Uterus (tissue), 4 donors: Measurements from ENCODE around the gene FILIP1L. TPM values are rescaled to one million over a fixed set of nuclear protein-coding genes. Genes with fewer than 3 reads are reported as not detected.

Source experiments
- DNase-seq, 2 donors: peaks; one replicate each; pipeline ENCODE4 v3.0.0-alpha.2; 2019 to 2020
- H3K27ac ChIP-seq, 2 donors: fragments of 200-600 bp; sonication (generic); 1 replicate in 1 of 2; 2 replicates in 1 of 2; pipeline ENCODE4 v1.5.1; 2016 to 2018
- H3K27me3 ChIP-seq, 2 donors: fragments of 200-600 bp; sonication (generic); one replicate each; pipeline ENCODE4 v1.5.1; 2018 to 2019; ENCODE audit warnings: control low read depth in 1 of 2
- H3K36me3 ChIP-seq, 2 donors: fragments of 200-600 bp; sonication (generic); one replicate each; pipeline ENCODE4 v1.5.1; 2019; ENCODE audit warnings: control low read depth in 1 of 2
- H3K4me1 ChIP-seq, 2 donors: fragments of 200-600 bp; sonication (generic); one replicate each; pipeline ENCODE4 v1.5.1; 2018 to 2019; ENCODE audit warnings: control low read depth in 1 of 2
- H3K4me3 ChIP-seq, 2 donors: fragments of 200-600 bp; sonication (generic); 1 replicate in 1 of 2; 2 replicates in 1 of 2; pipeline ENCODE4 v1.5.1; 2018 to 2019; ENCODE audit warnings: mild to moderate bottlenecking in 1 of 2
- H3K9me3 ChIP-seq, 2 donors: fragments of 200-600 bp; sonication (generic); one replicate each; pipeline ENCODE4 v1.5.1; 2019; ENCODE audit warnings: control low read depth in 1 of 2
- POLR2A ChIP-seq, 2 donors: fragments of 450-650 bp; IDR thresholded peaks; one replicate each; pipeline ENCODE4 v1.6.1; 2016; ENCODE audit warnings: antibody characterized with exemption in 2 of 2, mild to moderate bottlenecking in 1 of 2, moderate library complexity in 1 of 2
- intact Hi-C: fragments of 100-400 bp; cut with DNase I; formaldehyde crosslinking; loops from one replicate; pipeline ENCODE4 v1.15.1; 2023; ENCODE audit warnings: low total_unique reads
- total RNA-seq, 4 donors: library from RNA; depleted of rRNA in 3 of 4; stranded (reverse); fragments of >200 nt in 3 of 4; gene quantifications; one replicate each; pipeline versions ENCODE4 v1.1.0 to v1.2.4, GENCODE V29; 2014 to 2023
- TF ChIP-seq, protein P1 (sequence below), 4 experiments: fragments of 200-600 bp in 2 of 4; fragments of 450-650 bp in 2 of 4; sonication (generic) in 2 of 4; IDR thresholded peaks; one replicate each; pipeline ENCODE4 v1.5.1; 2016 to 2019; ENCODE audit warnings: antibody characterized with exemption in 4 of 4, mild to moderate bottlenecking in 2 of 4, moderate library complexity in 1 of 4
- donor health status: DM: yes; HTN: yes; CAD: no.

FILIP1L gene
- total RNA-seq, 4 donors from 2014 or later: 48.5 to 99.1 (median 66.3) TPM

DNA sequence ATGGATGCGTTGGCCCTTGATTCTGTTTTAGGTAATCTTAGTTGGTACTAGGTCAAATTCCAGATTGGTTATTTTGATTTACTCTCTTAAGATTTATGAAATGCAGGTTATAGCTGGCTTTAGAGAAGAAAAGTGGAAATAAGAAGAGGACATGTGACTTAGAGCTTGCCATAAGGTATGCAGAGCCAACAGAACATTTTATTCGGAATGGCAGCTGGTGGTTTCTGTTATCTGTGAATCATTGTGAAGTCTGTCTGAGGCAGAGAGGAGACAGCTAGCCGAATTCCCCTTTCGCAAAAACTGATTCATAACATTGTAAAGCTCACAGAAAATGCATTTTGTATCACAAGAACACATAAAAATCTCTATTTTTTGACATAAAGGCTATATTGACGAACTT is 82.1 kb downstream of the FILIP1L start:
- H3K27ac ChIP-seq: no peak overlapping the region
- DNase-seq: no peak
- intact Hi-C loops: no loop called here
- TF ChIP-seq POLR2A (IDR thresholded peaks at IDR 0.05): no peak
- TF ChIP-seq, protein P1, sequence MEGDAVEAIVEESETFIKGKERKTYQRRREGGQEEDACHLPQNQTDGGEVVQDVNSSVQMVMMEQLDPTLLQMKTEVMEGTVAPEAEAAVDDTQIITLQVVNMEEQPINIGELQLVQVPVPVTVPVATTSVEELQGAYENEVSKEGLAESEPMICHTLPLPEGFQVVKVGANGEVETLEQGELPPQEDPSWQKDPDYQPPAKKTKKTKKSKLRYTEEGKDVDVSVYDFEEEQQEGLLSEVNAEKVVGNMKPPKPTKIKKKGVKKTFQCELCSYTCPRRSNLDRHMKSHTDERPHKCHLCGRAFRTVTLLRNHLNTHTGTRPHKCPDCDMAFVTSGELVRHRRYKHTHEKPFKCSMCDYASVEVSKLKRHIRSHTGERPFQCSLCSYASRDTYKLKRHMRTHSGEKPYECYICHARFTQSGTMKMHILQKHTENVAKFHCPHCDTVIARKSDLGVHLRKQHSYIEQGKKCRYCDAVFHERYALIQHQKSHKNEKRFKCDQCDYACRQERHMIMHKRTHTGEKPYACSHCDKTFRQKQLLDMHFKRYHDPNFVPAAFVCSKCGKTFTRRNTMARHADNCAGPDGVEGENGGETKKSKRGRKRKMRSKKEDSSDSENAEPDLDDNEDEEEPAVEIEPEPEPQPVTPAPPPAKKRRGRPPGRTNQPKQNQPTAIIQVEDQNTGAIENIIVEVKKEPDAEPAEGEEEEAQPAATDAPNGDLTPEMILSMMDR (IDR thresholded peaks at IDR 0.05): no peak
- H3K9me3 ChIP-seq: no peaks in the 10 kb centered on the region
- H3K27me3 ChIP-seq: no peaks in the 10 kb centered on the region
- no peak overlapping the region for H3K4me3 ChIP-seq
- no peaks in the 10 kb centered on the region for H3K36me3 ChIP-seq
- no peaks in the 10 kb centered on the region for H3K4me1 ChIP-seq

- H3K36me3 ChIP-seq: no peaks in the 10 kb centered on the region
- H3K27me3 ChIP-seq: no peaks in the 10 kb centered on the region
- no peak overlapping the region for H3K4me3 ChIP-seq
- intact Hi-C loops: no loop called here
- no peaks in the 10 kb centered on the region for H3K4me1 ChIP-seq
- DNase-seq: no peak
- H3K27ac ChIP-seq: no peak overlapping the region
- H3K9me3 ChIP-seq: no peaks in the 10 kb centered on the region
- no peak for TF ChIP-seq POLR2A (IDR thresholded peaks at IDR 0.05)
- TF ChIP-seq, protein P1 (IDR thresholded peaks at IDR 0.05): no peak
These were observed 83.3 kb downstream of the FILIP1L start for GRCh38 chr3:100030914-100031425.

GRCh38 chr3:100030346-100030745 is 84.0 kb downstream of the FILIP1L start:
- Histone ChIP-seq H3K9me3 (no peaks in the 10 kb centered on the region), H3K4me3 (no peak overlapping the region), H3K27me3 (no peaks in the 10 kb centered on the region), H3K4me1 (no peaks in the 10 kb centered on the region), H3K27ac (no peak overlapping the region), H3K36me3 (no peaks in the 10 kb centered on the region)
- no peak for TF ChIP-seq POLR2A (IDR thresholded peaks at IDR 0.05)
- intact Hi-C loops: no loop called here
- DNase-seq: no peak

GRCh38 chr3:100029689-100030088 is 84.6 kb downstream of the FILIP1L start:
- Histone ChIP-seq H3K27ac (no peak overlapping the region), H3K4me3 (no peak overlapping the region), H3K36me3 (no peaks in the 10 kb centered on the region), H3K27me3 (no peaks in the 10 kb centered on the region), H3K9me3 (no peaks in the 10 kb centered on the region), H3K4me1 (no peaks in the 10 kb centered on the region)
- intact Hi-C loops: no loop called here
- no peak for DNase-seq
- no peak for TF ChIP-seq POLR2A (IDR thresholded peaks at IDR 0.05)
- TF ChIP-seq, protein P1 (IDR thresholded peaks at IDR 0.05): no peak

DNA sequence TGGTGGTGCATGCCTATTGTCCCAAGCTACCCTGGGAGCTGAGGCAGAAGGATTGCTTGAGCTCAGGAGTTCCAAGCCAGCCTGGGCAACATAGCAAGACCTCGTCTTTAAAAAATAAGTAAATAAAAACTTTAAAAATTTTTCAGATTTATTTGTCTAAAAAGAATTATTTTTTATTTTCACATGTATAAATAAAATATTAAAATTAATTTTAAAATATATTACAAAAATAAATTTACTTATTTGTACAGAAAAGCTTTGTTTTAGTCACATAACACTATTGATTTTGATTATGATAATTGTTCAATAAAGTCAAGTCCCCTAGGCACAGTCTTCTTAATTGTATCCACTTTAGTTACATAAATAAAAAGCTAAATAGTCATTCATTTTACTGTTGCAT is 85.2 kb downstream of the FILIP1L start:
- no peaks in the 10 kb centered on the region for H3K4me1 ChIP-seq
- no peak for TF ChIP-seq POLR2A (IDR thresholded peaks at IDR 0.05)
- TF ChIP-seq, protein P1 (IDR thresholded peaks at IDR 0.05): no peak
- intact Hi-C loops: no loop called here
- no peaks in the 10 kb centered on the region for H3K9me3 ChIP-seq
- no peaks in the 10 kb centered on the region for H3K36me3 ChIP-seq
- no peak for DNase-seq
- H3K4me3 ChIP-seq: no peak overlapping the region
- no peak overlapping the region for H3K27ac ChIP-seq
- H3K27me3 ChIP-seq: no peaks in the 10 kb centered on the region

- Histone ChIP-seq H3K4me3 (no peak overlapping the region), H3K27me3 (no peaks in the 10 kb centered on the region), H3K27ac (no peak overlapping the region), H3K4me1 (peaks cover 0 to 8% of the 10 kb centered on the region in 2 donors), H3K9me3 (no peaks in the 10 kb centered on the region), H3K36me3 (no peaks in the 10 kb centered on the region)
- intact Hi-C loops: no loop called here
- no peak for DNase-seq
- TF ChIP-seq POLR2A (IDR thresholded peaks at IDR 0.05): no peak
- TF ChIP-seq, protein P1 (IDR thresholded peaks at IDR 0.05): no peak
These were observed 87.0 kb downstream of the FILIP1L start for GRCh38 chr3:100027321-100027720.
